HTR-8/SVneo (cell line): Measurements from ENCODE around the gene SYTL3.
"Not testable (repeated sequence)": the region's sequence is repeated elsewhere in the genome, so short reads cannot be mapped to it uniquely, and the experiment has no call there.

ENCODE experiments used
- DNase-seq: peaks from one replicate; pipeline ENCODE4 v3.0.0; 2011; ENCODE audit warnings: low spot score, mixed read lengths; ENCODE audit not compliant: insufficient read length
- FAIRE-seq: peaks from 2 replicates; lab custom pipeline; 2011; peaks lifted over from hg19 to GRCh38; lab: Jason Lieb, UNC

The SYTL3 gene

DNA sequence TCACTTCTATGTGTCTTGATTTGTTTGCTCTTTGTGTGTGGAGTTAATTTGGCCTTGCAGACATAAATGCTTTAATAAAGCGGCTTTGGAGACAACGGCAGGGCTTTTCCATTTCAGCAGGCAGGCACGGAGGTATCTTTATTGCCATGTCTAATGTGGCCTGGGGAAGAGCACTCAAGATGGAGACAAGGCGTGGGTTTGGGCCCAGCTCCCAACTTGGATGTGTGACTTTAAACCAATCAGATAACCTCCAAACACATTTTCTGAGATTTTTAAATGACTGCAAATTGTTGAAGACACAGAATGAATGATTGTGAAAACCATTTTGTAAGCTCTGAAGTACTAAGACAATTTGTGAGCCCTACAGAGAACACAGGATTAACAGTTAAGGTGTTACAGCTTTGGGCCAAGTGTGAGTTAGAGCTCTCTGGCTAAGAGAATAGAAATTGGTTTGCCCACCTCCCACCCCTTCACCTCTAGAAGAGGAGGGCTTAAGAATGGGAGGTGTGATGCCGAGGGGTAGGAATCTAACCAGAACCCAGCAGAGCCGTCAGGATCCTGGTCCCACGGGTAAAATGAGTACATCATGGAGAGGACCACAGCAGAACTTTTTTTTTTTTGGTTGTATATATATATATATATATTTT is 14.3 kb upstream of the SYTL3 start:
- FAIRE-seq, result no peak

DNA sequence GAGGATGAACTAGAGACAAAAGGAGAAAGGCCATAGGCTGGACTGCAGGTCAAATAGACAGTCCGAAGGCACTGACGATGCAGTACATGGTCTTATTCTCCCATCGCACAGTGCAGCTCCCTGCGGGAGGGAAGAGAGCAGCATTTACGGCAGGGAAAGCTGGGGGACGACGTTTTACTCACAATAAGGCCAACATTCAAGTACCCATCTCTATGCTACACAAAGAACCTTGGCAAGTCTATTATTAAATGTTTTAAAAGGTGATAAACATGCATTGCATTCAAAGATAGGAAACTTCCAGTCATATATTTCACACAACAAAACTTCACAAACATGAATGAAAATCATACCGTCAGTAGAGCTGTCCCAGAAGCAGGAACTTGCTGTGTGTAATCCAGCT is 13.1 kb upstream of the SYTL3 start:
- DNase-seq (no peak), FAIRE-seq (no peak)

More for the DNA sequence above, 14.3 kb upstream of the SYTL3 start:
- no peak for DNase-seq

DNA sequence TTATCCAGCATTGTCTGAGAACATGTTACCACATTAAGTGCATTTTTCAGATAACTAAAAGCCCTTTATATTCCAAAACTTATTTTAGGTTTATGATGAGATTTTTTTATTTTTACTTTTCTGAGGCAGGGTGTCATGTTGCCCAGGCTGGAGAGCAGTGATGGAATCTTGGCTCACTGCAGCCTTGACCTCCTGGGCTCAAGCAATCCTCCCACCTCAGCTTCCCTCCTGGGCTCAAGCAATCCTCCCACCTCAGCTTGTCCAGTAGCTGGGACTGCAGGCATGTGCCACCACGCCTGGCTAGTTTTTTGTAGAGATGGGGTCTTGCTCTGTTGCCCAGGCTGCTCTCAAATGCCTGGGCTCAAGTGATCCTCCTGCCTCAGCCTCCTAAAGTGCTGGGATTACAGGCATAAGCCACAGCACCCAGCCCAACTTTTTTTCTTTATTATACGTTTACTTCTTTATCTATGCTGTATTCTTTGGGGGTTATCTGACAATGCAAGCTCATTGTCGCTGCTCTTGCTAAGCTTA is 11.5 kb upstream of the SYTL3 start:
- DNase-seq, result no peak

DNA sequence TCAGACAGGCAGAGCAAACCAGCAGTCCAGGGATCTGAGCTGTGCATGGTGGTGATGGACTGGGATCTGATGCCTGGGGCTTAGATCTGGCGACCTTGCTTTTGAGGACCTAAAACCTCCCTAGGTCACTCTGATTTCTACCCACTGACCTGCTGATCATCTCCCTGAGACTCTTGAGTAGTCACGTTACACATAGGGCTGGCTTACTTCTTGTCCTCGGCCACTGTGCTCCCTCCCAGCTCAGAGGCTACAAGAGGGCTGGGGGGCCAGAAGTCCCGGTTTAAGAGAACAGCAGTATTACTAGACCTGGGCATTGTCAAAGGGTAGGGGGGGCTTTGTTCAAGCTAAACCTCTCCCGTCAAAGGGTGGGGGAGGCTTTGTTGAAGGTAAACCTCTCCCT is 10.8 kb upstream of the SYTL3 start:
- FAIRE-seq (no peak), DNase-seq (no peak)

More for the DNA sequence above, 11.5 kb upstream of the SYTL3 start:
- FAIRE-seq, result no peak

- DNase-seq (no peak), FAIRE-seq (no peak)
These were observed 9.3 kb upstream of the SYTL3 start for GRCh38 chr6:158640519-158640918.

GRCh38 chr6:158642097-158642601 is 7.7 kb upstream of the SYTL3 start:
- FAIRE-seq, result no peak
- DNase-seq, result peak; percentile 65

DNA sequence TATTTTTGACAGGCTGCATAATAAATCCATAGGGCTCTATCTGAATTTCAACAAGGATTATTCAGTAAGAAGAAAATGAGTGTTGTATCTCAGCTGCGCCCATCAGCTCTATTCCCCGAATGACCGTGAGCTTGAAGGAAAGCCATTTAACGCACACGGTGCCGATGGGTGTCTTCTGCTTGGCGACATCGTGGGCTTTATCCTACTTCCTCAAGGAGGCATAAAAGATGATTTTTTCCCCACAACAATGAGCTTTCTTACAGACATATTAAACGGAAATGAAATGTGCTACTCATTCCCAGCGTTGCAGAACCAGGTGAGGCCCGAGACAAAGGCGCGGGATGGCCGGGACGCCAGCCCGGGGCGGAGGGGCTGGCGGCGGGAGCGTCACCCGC is 6.0 kb upstream of the SYTL3 start:
- FAIRE-seq, result no peak
- no peak for DNase-seq

DNA sequence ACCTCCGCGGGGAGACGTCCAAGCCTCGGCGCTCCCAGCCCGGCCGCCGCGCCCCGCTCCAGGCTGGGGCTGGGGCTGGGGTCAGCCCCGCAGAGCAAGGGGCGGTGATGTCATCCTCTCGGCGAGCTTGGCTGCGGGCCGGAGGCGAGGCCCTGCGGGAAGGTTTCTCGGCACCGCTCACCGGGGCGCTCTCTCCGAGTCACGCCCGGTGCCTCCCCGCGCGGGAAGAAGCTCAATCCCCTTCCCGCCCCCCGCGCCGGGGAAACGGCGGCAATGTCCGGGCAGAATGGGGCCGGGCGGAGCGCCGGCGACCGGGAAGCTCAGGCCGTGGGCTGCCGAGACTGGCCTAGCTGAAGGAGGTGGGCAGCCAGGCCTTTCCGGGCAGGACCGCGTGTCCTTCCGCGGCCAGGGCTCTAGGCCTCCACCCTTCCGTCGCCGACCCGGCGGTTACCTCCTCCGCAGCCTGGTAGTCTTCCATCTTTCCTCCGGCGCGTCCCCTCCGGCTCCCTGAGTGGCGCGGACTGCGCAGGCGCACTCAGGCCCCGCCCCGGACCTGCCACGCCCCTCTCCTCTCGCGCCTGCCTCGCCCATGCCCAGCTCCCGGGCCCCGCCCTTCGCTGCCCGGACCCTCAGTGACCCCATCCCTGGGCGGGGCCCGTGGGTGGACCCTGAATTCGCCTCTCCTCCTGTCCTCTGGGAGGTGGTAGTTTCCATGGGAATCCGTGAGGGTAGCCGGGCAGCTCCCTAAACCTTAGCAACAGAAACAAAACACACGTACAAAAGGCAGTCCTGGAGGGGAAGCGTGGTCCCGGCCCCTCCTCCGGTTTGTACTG is 5.4 kb upstream of the SYTL3 start, which contains the start of gene DYNLT1:
TSS of gene DYNLT1 (minus strand) at position 513 of the 833 bp plus-strand sequence. CDS start at position 478, 35 bp downstream.
- peak; percentile 83 for FAIRE-seq
- DNase-seq, result peak; percentile 89

DNA sequence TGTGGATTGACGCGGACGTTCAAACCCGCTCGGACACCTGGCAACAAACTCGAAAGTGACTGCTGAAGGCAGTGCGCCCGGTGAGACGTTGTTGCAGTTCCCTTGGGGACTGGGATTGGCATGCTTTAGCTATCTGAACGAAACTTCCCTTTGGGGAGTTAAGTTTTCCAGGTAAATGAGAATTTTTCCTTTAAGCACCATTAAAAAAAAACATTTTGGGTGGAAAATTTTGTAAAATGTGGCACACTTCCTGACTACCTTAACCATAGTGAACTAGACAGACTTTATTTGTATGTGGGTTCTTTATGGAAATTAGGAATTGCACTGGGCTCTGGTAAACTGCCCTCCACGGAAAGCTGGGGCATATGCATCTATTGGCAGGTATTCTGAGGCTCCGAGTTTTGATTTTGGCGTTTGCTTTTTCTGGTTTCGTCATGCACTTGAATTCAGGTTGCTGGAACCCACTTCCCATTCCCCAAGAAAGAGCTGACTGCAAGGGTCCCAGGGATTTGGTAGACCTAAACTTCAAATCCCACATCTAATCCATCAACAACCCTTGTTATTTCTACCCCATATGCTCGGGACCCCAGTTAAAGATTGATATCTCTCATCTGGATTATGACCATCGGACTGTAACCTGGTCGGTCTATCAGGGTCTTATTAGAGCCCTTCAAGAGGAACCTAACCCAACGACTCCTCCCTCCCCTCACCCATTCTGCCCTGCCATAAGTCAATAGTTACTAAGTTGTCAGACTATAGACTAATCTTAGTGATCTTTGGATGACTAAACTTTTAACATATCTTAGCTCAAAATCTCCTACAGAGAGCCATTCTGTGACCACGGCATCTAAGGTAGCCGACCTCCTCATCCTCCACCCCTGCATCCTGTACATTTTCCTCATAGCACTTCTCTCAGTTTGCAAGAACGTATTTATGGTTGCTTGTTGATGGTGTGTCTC is 4.5 kb upstream of the SYTL3 start:
- FAIRE-seq, result no peak
- DNase-seq, result no peak

DNA sequence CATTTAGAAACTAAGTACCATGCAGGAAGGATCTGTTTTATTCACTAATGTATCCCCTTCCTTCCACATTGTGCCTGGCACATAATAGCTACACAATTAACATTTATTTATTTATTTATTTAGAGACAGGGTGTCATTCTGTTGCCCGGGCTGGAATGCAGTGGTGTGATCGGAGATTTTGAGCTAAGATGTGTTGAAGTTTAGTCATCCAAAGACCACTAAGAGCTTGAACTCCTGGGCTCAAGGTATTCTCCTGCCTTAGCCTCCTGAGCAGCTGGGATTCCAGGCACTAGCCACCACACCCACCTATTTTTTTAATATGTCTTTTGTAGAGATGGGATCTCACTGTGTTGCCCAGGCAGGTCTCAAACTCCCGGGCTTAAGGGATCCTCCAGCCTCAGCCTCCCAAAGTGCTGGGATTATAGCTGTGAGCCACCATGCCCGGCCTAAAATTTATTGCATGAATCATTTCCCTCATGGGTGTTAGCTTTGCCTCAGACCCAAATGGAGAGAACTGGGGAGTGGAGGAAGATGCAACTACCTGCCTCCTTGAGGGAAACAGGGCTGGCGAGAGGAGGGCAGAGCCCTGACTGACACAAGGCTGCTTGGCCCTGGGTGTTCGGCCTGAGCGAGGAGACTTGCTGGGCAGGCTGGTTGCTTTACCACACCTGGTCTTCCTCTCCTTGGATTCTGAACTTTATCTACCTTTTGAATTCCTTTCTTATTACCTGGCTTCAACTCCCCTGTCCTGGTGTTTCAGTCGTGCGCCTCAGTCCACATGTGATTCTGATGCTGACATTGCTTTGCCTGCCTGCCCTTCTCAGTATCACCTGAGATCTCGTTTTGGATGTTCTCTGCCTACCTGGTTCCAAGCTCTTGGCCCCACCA is 3.6 kb upstream of the SYTL3 start:
- FAIRE-seq (no peak), DNase-seq (no peak)

DNA sequence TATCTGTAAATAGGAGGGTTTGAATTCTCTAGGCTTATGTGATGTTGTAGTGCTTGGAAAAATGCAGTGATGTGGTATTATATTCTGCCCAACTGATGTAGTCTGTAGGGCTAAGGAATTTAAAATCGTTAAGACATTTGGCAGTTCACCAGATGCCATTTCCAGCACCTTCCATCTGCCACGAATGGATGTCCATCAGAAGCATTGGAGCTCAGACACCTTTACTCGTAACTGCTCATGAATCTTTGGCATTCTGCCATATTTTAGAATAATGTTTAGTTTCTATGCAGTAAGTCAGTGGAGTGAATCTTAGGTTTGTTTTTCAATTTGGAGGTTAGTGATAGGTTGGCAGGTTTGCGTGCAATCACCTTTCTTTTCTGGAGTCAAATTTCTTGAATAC is 2.4 kb upstream of the SYTL3 start:
- FAIRE-seq (no peak), DNase-seq (no peak)

GRCh38 chr6:158648682-158649131 is 1.1 kb upstream of the SYTL3 start:
- no peak for DNase-seq

GRCh38 chr6:158651981-158652737 is 2.3 kb downstream of the SYTL3 start:
- not testable (repeated sequence) for DNase-seq, FAIRE-seq

More at GRCh38 chr6:158648682-158649131, 1.1 kb upstream of the SYTL3 start:
- FAIRE-seq, result no peak

DNA sequence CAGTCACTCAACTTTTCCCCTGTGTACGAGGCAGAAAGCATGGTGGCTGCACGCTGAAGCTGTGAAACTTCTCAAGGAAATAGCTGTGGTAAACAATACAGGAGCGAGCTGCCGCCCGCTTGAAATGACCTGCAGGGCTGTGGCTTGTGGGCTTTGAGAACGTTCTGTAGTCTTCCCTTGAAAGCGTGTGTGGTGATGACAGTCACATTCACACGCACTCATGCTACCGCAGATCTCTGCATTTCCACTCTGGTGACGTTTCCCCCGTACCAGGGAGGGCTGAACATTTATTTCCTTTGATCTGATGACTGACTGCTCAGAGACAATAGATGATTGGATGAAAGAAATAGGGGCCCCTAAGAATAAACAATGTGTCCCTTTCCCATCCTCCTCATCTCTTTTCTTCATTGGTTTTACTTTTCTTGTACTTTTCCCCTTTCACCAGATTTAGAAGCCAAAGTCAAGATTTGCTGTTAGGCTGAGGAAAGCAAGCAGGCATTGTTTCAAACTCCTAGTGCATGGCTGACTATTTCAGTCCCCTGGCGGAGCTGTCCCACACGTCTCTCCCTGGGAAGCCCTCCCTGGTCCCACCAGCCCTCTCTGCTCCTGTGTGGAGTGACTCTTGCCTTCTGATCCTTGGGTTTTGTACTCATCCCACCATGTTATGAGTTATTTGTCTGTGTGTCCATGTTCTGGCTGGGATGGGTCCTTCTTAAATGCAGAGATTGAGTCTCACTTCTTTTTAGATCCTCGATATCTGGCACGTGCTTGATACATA is 3.9 kb downstream of the SYTL3 start:
- FAIRE-seq (no peak), DNase-seq (no peak)

GRCh38 chr6:158654498-158654897 is 4.6 kb downstream of the SYTL3 start:
- FAIRE-seq, result no peak
- DNase-seq, result no peak

DNA sequence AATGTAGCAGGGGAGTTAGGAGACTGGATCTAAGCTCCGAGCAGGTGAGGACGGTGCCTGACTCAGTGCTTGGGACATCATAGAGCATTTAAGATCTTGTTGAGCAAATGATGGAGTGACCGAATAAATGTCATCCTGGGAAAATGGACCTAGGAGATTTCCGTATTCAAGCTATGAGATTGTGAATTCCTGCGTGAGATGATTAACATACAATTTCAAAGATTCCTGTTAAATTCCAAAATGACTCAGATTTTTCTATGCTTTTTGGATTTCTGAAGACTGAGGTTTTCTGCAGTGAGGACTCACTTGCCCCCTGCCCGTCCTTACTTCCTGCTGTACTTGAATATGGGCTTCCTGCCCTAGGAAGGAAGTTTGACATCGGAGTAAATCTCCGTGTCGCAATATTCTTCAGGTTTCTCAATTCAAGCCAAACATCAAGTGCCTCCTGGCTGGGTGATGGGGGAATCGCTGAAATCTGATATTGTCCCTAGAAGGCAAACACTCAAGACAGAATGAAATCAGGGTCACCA is 5.2 kb downstream of the SYTL3 start:
- FAIRE-seq (no peak), DNase-seq (no peak)
